Upper lobe of left lung (tissue), 4 donors: Measurements from ENCODE around the gene TMEM222.

Experiments used
- CTCF ChIP-seq, 6 experiments: fragments of 450-650 bp in 4 of 6; fragments of 200-600 bp in 2 of 6; sonication (generic) in 2 of 6; IDR thresholded peaks; one replicate each; pipeline ENCODE4 v1.5.1; 2016 to 2019; ENCODE audit warnings: antibody characterized with exemption in 6 of 6
- POLR2AphosphoS5 ChIP-seq, 2 donors: sonication (generic); formaldehyde crosslinking; IDR thresholded peaks; one replicate each; pipeline ENCODE4 v1.5.1; 2017; ENCODE audit warnings: antibody characterized with exemption in 2 of 2

GRCh38 chr1:27290581-27290980, 31.4 kb upstream of the TMEM222 start:
- TF ChIP-seq CTCF (IDR thresholded peaks at IDR 0.05) = no peak
- no peak for TF ChIP-seq POLR2AphosphoS5 (IDR thresholded peaks at IDR 0.05)
